Endothelial cell of hepatic sinusoid (primary cell): ENCODE data around the gene IGSF9B.
"Not testable (repeated sequence)": the region's sequence is repeated elsewhere in the genome, so short reads cannot be mapped to it uniquely, and the experiment has no call there.

ENCODE experiments used
- in situ Hi-C: cut with HindIII; loops from 2 replicates; pipeline ENCODE4 v1.10.0; 2017; ENCODE audit warnings: low sequenced_read_pairs

The IGSF9B gene, protein sequence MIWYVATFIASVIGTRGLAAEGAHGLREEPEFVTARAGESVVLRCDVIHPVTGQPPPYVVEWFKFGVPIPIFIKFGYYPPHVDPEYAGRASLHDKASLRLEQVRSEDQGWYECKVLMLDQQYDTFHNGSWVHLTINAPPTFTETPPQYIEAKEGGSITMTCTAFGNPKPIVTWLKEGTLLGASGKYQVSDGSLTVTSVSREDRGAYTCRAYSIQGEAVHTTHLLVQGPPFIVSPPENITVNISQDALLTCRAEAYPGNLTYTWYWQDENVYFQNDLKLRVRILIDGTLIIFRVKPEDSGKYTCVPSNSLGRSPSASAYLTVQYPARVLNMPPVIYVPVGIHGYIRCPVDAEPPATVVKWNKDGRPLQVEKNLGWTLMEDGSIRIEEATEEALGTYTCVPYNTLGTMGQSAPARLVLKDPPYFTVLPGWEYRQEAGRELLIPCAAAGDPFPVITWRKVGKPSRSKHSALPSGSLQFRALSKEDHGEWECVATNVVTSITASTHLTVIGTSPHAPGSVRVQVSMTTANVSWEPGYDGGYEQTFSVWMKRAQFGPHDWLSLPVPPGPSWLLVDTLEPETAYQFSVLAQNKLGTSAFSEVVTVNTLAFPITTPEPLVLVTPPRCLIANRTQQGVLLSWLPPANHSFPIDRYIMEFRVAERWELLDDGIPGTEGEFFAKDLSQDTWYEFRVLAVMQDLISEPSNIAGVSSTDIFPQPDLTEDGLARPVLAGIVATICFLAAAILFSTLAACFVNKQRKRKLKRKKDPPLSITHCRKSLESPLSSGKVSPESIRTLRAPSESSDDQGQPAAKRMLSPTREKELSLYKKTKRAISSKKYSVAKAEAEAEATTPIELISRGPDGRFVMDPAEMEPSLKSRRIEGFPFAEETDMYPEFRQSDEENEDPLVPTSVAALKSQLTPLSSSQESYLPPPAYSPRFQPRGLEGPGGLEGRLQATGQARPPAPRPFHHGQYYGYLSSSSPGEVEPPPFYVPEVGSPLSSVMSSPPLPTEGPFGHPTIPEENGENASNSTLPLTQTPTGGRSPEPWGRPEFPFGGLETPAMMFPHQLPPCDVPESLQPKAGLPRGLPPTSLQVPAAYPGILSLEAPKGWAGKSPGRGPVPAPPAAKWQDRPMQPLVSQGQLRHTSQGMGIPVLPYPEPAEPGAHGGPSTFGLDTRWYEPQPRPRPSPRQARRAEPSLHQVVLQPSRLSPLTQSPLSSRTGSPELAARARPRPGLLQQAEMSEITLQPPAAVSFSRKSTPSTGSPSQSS (N-terminal part only)

DNA sequence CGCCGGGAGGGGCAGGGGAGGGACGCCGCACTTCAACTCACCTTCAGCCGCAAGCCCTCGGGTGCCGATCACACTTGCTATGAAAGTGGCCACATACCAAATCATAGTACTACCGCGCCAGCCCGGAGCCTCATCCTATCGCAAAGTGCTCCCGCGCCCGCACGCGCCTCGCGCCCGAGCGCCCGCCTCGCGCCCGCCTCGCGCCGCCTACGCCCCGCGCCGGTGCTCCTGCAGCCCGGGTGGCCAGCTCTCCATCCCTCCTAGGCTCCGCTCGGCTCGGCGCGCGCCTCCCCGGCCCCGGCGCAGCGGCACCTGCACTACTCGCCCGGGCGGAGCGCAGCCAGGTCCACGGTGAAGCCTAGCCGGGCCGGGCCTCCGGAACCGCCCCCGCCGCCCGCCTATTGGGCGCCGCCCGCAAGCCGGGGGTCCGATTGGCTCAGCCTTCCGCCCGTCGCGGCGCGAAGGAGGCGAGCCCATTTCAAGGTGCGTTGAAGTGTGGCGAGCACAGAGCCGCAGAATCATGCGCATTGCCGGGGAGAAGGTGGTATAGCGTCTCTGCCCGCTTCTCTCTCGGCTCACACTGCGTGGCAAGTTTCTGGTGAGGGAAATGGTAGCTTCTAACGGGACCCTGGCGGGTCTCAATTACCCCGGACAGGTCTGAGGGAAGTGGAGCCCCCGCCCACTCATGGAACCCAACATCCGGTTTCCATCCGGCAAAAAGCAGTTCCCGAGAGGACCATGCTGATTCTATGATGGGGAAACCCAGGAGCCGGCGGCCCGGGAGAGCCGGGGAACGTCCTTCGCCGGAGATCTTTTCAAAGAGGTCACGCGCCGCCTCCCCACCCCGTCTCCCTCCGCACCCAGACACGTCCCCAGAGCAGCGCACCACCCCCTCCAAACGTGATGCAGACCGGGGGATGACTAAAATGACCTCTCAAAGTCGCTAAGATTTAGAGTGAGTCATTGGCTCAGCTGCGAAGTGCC lies at the start of gene IGSF9B:
IGSF9B (minus strand) TSS at position 319 of the 984 bp plus-strand sequence; CDS start at position 105, 214 bp downstream.
- in situ Hi-C loops, result loop anchor here (5.0 kb wide), 1 partner anchor 90 kb away; no protein-coding TSS in a partner anchor

GRCh38 chr11:134004496-134005172 lies 47.9 kb upstream of the IGSF9B start:
- in situ Hi-C loops, result no loop called here

DNA sequence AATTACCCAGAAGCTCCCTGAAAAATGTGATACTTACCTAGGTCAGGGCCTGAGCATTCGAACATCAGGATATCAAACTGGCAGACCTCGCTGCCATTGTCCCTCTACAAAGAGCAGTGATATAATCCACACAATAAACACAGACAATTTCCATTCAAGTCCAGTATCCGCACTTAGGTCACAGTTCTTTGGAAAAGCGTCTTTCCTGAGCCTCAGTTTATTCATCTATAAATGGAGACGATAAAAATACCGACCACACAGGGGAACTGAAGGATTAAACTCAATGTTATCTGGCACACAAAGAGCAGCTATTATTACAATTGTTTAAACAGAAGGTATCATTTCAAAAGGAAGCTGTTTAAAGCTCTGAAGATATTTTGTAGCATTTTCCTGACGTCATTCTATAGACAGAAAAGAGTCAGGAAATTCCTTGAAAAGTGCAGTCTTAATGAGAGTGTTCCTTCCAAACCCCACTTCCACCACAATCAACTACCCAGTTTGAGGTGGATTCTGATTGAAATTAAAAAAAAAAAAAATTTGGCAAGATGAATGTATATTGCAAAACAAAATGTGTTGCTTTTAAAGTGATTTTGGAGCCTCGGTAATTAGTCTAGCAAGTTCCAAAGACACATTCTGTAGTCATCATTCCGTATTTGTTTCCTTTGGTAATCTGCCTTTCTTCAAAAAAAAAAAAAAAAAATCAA lies 47.2 kb upstream of the IGSF9B start:
- in situ Hi-C loops, result no loop called here

DNA sequence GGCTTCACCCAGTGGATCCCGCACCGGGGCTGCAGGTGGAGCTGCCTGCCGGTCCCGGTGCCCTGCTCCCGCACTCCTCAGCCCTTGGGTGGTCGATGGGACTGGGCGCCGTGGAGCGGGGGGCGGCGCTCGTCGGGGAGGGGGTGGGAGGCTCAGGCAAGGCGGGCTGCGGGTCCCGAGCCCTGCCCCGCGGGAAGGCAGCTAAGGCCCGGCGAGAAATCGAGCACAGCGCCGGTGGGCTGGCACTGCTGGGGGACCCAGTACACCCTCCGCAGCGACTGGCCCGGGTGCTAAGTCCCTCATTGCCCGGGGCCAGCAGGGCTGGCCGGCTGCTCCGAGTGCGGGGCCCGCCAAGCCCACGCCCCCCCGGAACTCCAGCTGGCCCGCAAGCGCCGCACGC lies 46.1 kb upstream of the IGSF9B start:
- in situ Hi-C loops, result not testable (repeated sequence)

GRCh38 chr11:134002338-134002737 lies 45.6 kb upstream of the IGSF9B start:
- in situ Hi-C loops, result not testable (repeated sequence)

GRCh38 chr11:134001596-134001995 lies 44.8 kb upstream of the IGSF9B start:
- in situ Hi-C loops, result no loop called here

DNA sequence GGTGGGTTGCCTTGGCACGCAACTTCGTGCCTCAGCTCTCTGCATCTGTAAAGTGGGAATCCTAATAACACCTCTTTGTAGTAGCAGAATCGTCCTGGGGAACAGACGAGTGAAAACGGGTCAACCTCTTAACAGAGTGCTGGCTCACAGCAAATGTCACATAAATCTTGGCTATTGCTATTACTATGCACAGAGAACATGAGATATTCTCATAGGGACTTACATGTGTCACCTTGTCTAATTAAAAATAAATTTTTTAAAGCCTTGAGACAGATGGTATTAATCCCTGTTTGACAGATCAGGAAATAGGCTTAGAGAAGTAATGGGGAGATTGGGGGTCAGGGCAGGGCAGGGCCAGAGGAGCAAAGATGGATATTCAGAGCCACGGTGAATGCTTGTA lies 44.3 kb upstream of the IGSF9B start:
- in situ Hi-C loops, result no loop called here

- in situ Hi-C loops, result no loop called here
These were observed 42.6 kb upstream of the IGSF9B start for GRCh38 chr11:133999355-133999754.

DNA sequence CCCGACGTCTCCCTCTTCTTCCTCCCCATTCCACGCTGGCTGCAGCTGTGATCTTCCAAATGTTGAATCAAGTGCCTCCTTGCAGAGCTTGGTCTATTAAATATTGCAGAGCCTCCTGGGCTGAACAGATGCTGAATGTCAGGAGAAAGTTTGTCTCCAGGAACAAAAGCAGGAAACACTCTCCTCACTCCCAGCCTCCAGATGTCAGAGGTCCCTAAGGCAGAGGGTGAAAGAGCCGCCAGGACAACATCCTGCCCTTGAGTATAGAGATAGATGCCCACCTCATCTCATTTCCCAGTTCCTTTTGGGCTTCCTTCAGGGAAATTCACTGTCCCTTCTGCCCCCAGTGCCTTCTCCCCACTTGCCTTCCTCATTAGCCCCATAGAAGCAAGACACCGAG lies 40.8 kb upstream of the IGSF9B start:
- in situ Hi-C loops, result no loop called here

GRCh38 chr11:133996671-133997070 lies 39.9 kb upstream of the IGSF9B start:
- in situ Hi-C loops, result no loop called here

GRCh38 chr11:133995066-133995465 lies 38.3 kb upstream of the IGSF9B start:
- in situ Hi-C loops, result no loop called here

GRCh38 chr11:133993921-133994320 lies 37.2 kb upstream of the IGSF9B start:
- in situ Hi-C loops, result no loop called here

DNA sequence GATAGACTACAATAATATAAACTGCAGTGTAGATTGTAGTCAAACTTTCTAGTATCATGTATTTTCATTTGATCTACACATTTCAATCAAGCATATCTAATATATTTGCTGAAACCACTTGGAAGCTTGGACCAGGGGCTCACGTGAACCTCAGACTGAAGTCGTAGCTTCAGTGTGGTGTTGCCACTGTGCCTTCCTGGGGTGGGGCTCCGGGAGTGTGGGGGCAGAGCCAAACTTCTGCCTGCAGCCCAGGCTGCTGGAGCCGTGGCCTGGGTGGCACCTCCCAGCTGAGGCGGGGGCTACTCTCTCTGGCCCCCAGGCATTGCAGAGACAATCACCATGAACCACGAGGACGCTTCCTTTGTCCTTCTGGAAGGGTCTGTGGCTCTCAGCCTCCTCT lies 36.3 kb upstream of the IGSF9B start:
- in situ Hi-C loops, result no loop called here

DNA sequence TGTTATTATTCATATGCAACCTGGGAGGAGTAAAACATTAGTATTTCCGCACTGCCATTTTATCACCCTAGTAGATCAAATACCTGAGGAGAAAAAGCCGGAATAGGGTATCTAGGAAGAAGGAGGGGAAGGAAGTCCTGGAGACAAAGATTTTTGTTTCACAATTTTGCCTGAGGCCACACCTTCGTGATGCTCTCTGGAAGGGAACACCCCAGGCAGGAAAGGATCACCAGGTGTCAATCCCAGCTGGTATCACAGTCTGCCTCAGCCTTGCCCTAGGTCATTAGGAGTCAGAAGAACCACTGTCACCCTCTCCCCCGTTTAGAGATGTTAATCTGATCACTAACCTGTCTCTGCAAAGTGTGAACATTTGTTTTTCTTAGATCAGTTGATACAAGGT lies 35.4 kb upstream of the IGSF9B start:
- in situ Hi-C loops, result no loop called here

- in situ Hi-C loops, result no loop called here
These were observed 34.3 kb upstream of the IGSF9B start for GRCh38 chr11:133991101-133991500.

- in situ Hi-C loops, result no loop called here
These were observed 33.7 kb upstream of the IGSF9B start for GRCh38 chr11:133990501-133990900.

- in situ Hi-C loops, result no loop called here
These were observed 32.1 kb upstream of the IGSF9B start for GRCh38 chr11:133988686-133989410.

DNA sequence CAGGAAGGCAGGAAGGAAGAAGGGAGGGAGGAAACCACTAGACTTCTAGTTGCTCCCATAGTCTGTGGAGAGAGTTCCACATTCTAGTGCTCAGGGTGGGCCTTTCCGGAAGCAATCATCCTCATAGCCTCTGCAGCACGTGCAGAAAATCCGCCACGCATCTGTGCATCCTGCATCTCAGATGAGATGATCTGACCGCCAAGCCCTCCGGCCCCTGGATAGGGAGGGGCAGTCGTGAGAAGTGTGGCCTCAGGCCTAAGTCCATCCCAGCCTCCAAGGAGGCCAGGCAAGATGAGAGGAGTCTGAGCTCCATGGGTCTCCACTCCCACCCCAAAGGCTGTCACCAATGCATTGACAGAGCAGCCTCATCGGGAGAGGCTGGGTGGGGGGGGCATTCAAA lies 30.4 kb upstream of the IGSF9B start:
- in situ Hi-C loops, result no loop called here
